GM19328 (cell line): ENCODE measurements around the gene HSFX3.
"Not testable (repeated sequence)": the region's sequence is repeated elsewhere in the genome, so short reads cannot be mapped to it uniquely, and the experiment has no call there.

ENCODE experiments used
- ATAC-seq: cut with Tn5 transposase; IDR thresholded peaks from one replicate; pipeline ENCODE4 v1.9.1; 2021; ENCODE audit warnings: mild to moderate bottlenecking, moderate library complexity; ENCODE audit not compliant: unreplicated experiment

Gene HSFX3, protein sequence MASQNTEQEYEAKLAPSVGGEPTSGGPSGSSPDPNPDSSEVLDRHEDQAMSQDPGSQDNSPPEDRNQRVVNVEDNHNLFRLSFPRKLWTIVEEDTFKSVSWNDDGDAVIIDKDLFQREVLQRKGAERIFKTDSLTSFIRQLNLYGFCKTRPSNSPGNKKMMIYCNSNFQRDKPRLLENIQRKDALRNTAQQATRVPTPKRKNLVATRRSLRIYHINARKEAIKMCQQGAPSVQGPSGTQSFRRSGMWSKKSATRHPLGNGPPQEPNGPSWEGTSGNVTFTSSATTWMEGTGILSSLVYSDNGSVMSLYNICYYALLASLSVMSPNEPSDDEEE

GRCh38 chrX:149549701-149550100, at the start of gene HSFX3:
Gene HSFX3 (minus strand): TSS chrX:149549924. CDS start chrX:149549852, 72 bp downstream.
- not testable (repeated sequence) for ATAC-seq

GRCh38 chrX:149598603-149599002, 48.9 kb upstream of the HSFX3 start:
- ATAC-seq = not testable (repeated sequence)

DNA sequence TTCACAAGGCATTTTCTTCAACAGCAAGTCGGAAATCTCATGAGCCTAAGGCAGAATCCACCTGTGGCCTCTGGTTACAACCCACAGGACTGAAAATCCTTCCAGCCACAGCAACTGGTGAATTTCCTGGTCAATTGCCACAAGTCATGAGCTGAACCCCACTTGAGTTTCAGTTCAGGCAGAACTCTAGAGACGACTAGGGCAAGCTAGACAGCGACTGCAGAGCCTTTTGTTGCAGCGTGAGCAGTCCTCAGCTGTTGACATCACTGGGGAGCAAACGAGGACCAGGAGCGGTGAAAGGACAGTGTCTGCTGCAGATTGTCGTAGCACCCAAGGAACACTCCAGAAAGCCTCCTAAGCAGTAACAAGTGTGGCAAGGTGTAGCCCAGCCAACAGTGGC, 46.2 kb upstream of the HSFX3 start:
- not testable (repeated sequence) for ATAC-seq

DNA sequence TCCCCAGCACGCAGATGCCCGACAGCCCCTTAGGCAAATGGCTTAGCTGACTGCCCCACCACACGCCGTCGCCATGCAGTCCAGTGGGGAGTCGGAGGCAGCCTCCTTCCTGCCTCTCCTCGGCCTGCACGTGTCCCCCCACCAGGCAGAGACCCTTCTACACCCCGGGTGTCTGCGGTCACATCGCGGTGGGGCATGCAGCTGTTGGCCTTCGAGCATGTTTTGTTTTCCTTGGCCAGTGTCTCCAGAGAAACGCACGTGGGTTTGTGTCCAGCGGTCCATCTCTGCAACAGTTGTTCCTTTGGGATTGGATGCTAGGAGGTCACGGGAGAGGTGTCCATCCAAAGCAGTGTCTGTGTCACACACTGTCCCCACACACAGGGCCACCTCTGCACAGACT, 45.5 kb upstream of the HSFX3 start, which contains the start of gene HSFX2:
TSS of gene HSFX2 (minus strand) at position 101 of the 400 bp plus-strand sequence. CDS start 614 bp downstream, outside the sequence.
- ATAC-seq = not testable (repeated sequence)

DNA sequence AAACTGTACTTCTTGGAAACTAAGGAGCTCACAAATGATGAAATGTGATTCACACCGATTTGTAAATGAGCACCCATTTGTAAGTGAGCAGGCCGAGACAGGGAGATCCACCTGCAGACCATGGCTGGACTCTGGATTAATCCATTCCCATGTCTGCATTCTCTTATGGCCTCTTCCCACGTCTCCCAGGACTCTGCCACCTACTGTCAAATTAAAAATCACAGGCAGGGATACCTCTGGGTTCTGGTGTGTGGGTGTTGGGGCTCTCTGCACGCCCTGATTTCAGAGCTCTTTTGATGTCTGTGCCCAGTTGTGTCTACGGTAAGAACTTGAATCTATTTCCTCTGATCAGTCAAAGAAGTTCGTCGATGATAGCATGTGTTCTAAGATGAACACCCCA, 41.3 kb upstream of the HSFX3 start:
- ATAC-seq = not testable (repeated sequence)

- not testable (repeated sequence) for ATAC-seq
Observed at GRCh38 chrX:149587359-149587758, 37.6 kb upstream of the HSFX3 start, which contains the start of gene MAGEA9B. Gene MAGEA9B (minus strand): TSS chrX:149587459. CDS start chrX:149583179, 4,280 bp downstream.

GRCh38 chrX:149585631-149586030, 35.9 kb upstream of the HSFX3 start:
- ATAC-seq = not testable (repeated sequence)

DNA sequence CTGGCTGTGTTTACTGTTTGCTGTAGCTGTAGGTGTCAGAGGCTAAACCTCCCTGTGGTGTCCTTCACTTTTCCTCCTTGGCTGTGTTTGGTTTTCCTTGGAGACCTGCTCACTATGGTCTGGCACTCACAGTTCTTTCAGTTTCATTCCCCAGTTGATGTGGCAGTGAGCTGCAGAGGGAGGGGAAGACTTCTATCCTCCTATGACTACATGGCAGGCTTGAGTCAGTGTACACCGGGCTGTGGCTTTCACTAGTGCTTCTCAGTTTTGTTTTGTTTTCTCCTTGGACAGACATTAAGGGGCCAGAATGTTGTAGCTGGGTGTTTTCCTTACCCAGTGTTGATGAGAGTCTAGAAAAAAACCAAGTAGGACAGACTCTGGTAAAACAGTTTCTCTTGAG, 23.7 kb upstream of the HSFX3 start:
- peak; percentile 100 for ATAC-seq

GRCh38 chrX:149572743-149573142, 23.0 kb upstream of the HSFX3 start:
- ATAC-seq = no peak

DNA sequence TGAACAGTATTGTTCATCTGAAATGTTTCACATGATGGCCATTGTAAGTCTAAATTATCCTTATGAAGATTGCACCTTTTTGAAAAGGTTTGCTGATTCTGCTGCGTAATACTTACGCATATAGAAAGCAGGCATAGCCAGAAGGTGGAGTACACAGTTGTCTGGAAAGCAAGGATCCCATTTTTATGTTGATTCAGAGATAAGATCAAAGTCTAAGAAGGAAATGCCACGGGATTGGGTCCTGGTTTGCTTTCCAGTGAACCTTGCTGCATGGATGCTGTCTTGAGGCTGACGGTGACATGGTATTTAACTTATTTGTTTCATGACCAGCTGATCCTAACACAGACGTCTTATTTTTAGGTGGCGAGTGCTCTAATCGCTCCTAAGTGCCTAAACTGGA, 22.0 kb upstream of the HSFX3 start:
- no peak for ATAC-seq

DNA sequence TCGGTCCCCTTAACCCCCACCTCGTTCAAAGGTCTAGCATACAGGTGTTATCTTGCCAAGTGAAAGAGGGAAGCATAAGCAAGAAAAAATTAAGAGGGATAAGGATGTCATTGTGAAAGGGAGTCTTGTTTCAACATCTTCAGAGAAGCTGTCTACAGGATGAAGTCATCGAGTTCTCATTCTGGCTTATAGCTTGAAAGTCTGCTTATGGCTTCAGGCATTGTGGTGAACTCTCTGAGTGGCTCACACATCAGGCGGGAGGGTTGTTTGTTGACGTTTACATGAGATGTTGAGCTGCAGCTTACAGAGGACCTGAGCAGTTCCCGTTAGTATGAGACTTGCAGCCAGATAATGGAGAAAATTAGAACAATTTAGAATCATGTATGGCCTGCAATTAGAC, 20.9 kb upstream of the HSFX3 start:
- no peak for ATAC-seq

GRCh38 chrX:149569770-149570169, 20.0 kb upstream of the HSFX3 start:
- no peak for ATAC-seq

GRCh38 chrX:149568701-149569296, 19.1 kb upstream of the HSFX3 start:
- no peak for ATAC-seq

DNA sequence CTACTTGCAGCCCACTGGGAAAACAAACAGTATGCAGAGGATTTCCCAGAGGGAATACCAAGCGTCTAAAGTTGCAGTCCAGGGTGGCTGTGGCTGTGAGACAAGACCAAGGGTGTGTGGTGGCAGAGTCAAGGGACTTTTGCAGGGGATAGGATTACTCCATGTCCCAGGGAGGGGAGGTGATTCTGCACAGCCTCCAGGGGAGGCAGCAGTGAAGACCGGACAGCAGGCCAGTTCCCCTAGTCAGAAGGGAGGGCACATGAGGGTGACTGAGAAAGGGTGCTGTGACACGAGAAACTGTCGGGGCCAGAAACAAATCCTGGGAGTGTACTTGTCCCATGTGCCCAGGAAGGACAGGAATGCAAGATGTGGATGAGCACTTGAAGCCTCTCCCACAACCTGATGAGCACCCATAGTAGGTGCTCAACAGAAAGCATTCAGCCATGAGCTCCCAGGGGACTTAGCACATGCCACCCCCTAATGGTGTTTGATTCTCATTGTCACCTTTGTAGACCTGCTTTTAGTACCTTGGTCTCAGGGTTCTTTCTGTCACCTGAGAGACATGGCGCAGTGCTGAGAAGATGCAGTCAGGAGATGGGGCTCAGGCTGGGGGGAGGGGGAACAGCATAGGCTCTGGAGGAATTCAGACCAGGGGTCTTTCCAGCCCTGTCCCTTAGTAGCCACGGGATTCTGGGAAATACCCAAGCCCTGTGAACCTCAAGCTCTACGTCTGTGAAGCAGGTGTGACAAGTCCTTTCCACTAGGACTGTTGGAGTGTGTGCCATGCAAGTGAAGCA, 18.1 kb upstream of the HSFX3 start:
- no peak for ATAC-seq

DNA sequence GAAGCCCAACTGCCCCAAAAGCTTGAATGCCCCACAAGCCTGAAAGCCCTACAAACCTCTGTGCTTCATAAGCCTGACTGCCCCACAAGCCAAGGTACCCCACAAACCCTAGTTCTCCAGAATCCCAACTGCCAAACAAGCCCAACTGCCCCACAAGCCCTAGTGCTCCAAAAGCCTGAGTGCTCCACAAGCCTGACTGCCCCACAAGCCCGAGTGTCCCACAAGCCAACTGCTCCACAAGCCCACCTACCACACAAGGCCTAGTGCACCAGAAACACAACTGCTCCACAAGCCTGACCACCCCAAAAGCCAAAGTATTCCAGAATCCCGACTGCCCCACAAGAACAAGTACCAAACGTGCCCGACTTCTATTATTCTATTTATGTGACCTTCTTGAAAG, 13.6 kb upstream of the HSFX3 start:
- ATAC-seq = no peak

- ATAC-seq = not testable (repeated sequence)
Observed at GRCh38 chrX:149555251-149555650, 5.5 kb upstream of the HSFX3 start.

GRCh38 chrX:149551939-149552248, 2.2 kb upstream of the HSFX3 start:
- not testable (repeated sequence) for ATAC-seq

- ATAC-seq = not testable (repeated sequence)
Observed at GRCh38 chrX:149551245-149551938, 1.7 kb upstream of the HSFX3 start.

DNA sequence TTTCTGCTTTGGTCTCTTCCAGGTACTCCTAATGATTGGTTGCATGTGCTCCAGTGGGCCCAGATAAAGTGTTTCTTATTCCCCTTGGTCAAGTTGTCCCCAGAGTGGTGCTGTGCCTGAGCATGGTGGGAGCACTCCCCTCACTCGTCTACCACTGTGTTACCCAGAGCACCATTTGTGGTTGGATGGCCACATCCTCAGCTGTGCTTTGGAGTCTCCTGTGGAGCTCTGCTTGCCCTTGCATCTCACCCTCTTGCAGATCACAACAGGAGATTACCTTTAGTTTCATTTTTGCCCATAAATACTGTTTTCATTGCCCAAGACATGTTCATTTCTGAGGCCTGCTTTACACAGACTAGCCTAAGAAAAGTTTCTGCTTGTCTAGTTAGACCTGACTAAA, 730 bp upstream of the HSFX3 start:
- ATAC-seq = not testable (repeated sequence)

DNA sequence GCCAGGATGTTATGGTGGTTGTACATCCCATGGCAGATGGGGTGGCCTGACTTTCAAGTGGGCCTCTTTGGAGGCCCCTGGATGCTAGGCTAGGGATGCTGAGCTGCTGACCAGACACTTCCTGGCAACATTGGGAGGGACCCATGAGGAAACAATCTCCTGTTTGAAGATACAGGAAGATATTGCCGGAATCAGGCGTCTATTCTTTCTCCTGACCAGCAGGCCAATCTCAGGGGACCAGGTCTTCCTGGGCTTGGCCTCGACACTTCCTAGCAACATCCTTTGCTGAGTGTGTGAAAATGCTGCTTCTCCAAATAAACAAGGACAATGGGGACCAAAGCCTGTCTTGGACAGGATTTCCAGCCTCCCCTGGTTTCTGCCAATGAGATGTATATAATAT, 1.9 kb downstream of the HSFX3 start:
- ATAC-seq = not testable (repeated sequence)

- not testable (repeated sequence) for ATAC-seq
Observed at GRCh38 chrX:149546962-149547361, 2.8 kb downstream of the HSFX3 start.
